A549 (cell line): ENCODE measurements around the gene MYH8. TPM values are rescaled to one million over a fixed set of nuclear protein-coding genes. Genes with fewer than 3 reads are reported as not detected.

Experiments
- ATAC-seq, 2 experiments: fragments of 200-7000 bp in 1 of 2; fragments of >200 bp in 1 of 2; cut with Nextera tagmentation in 1 of 2; cut with Tn5 transposase in 1 of 2; 3 replicates each; pipeline versions ENCODE4 v1.8.0 to v1.9.1; 2018 to 2020; ENCODE audit warnings: mild to moderate bottlenecking in 1 of 2, moderate library complexity in 1 of 2
- CTCF ChIA-PET: fragments of 300-600 bp; sonication (Branson Sonifier 250); formaldehyde crosslinking; extraction: SDS; loops from one replicate; lab custom pipeline; 2021; ENCODE audit warnings: antibody characterized with exemption, inconsistent platforms; lab: Yijun Ruan, JAX
- POLR2A ChIA-PET: fragments of 350-600 bp; formaldehyde crosslinking; extraction: SDS; loops from one replicate; lab custom pipeline; 2021; ENCODE audit warnings: antibody characterized with exemption, inconsistent platforms; lab: Yijun Ruan, JAX
- DNase-seq, 2 experiments: peaks; one replicate each; pipeline versions ENCODE4 v3.0.0 to v3.0.0-alpha.2; 2011 to 2016; ENCODE audit warnings: low read depth in 1 of 2, low spot score in 1 of 2
- FAIRE-seq: peaks from 2 replicates; lab custom pipeline; 2011; peaks lifted over from hg19 to GRCh38; lab: Jason Lieb, UNC
- H3K27ac ChIP-seq, 2 experiments: fragments of >200 bp; sonication (Bioruptor Twin); formaldehyde crosslinking; 3 replicates each; pipeline ENCODE4 v1.5.1; 2016 to 2017
- H3K4me1 ChIP-seq: fragments of >200 bp; sonication (Bioruptor Twin); formaldehyde crosslinking; 3 replicates; pipeline ENCODE4 v1.6.1; 2016
- H3K4me2 ChIP-seq: fragments of >200 bp; sonication (Bioruptor Twin); formaldehyde crosslinking; 3 replicates; pipeline ENCODE4 v1.6.1; 2016
- H3K4me3 ChIP-seq: fragments of >200 bp; sonication (Bioruptor Twin); formaldehyde crosslinking; 3 replicates; pipeline ENCODE4 v1.5.1; 2016
- H3K9me3 ChIP-seq: fragments of >200 bp; sonication (Bioruptor Twin); formaldehyde crosslinking; 3 replicates; pipeline ENCODE4 v1.6.1; 2016
- ATOH8 ChIP-seq: fragments of 250-450 bp; sonication (Bioruptor Pico); IDR thresholded peaks from 2 replicates; pipeline ENCODE4 v1.5.0; 2020; ENCODE audit warnings: low read depth, mild to moderate bottlenecking, moderate library complexity
- CBX2 ChIP-seq: fragments of 200-600 bp; sonication (generic); IDR thresholded peaks from 2 replicates; pipeline ENCODE4 v1.6.1; 2016; ENCODE audit warnings: low read depth, mild to moderate bottlenecking, borderline replicate concordance
- CTCF ChIP-seq: fragments of >200 bp; sonication (Bioruptor Twin); formaldehyde crosslinking; IDR thresholded peaks from 3 replicates; pipeline ENCODE4 v1.5.1; 2016
- EHMT2 ChIP-seq: fragments of 200-600 bp; sonication (generic); IDR thresholded peaks from 2 replicates; pipeline ENCODE4 v1.6.1; 2016; ENCODE audit warnings: antibody characterized with exemption, low read depth, mild to moderate bottlenecking, moderate library complexity
- EP300 ChIP-seq, 2 experiments: fragments of >200 bp; sonication (Bioruptor Twin); formaldehyde crosslinking; IDR thresholded peaks; 2 replicates in 1 of 2; 3 replicates in 1 of 2; pipeline ENCODE4 v1.6.1; 2016 to 2017
- ESRRA ChIP-seq: fragments of 150-350 bp; IDR thresholded peaks from 2 replicates; pipeline ENCODE4 v1.6.1; 2014; ENCODE audit warnings: mild to moderate bottlenecking, low read length, borderline replicate concordance
- FOSL2 ChIP-seq, 2 experiments: fragments of 450-650 bp in 1 of 2; fragments of >200 bp in 1 of 2; sonication (Bioruptor Twin) in 1 of 2; formaldehyde crosslinking; IDR thresholded peaks; 2 replicates each; pipeline versions ENCODE4 v1.5.0 to v1.6.1; 2016 to 2020; ENCODE audit warnings: mild to moderate bottlenecking in 1 of 2, moderate library complexity in 1 of 2
- HDAC2 ChIP-seq: fragments of 200-600 bp; sonication (generic); IDR thresholded peaks from 2 replicates; pipeline ENCODE4 v1.6.1; 2016
- HMGXB4 ChIP-seq: fragments of 250-450 bp; sonication (Bioruptor Pico); IDR thresholded peaks from 2 replicates; pipeline ENCODE4 v1.5.0; 2021; ENCODE audit warnings: mild to moderate bottlenecking, moderate library complexity, borderline replicate concordance
- JUN ChIP-seq, 2 experiments: fragments of >200 bp; sonication (Bioruptor Twin); formaldehyde crosslinking; IDR thresholded peaks; 2 replicates in 1 of 2; 3 replicates in 1 of 2; pipeline ENCODE4 v1.6.1; 2016 to 2017
- NR3C1 ChIP-seq: fragments of >200 bp; sonication (Bioruptor Twin); formaldehyde crosslinking; IDR thresholded peaks from 3 replicates; pipeline ENCODE4 v1.6.1; 2017
- PHF8 ChIP-seq: fragments of 200-600 bp; sonication (generic); IDR thresholded peaks from 2 replicates; pipeline ENCODE4 v1.6.1; 2016; ENCODE audit warnings: low read depth, mild to moderate bottlenecking, antibody characterized with exemption, moderate library complexity, borderline replicate concordance
- RFX5 ChIP-seq: fragments of 450-650 bp; IDR thresholded peaks from 2 replicates; pipeline ENCODE4 v1.7.1; 2014; ENCODE audit warnings: antibody characterized with exemption, mild to moderate bottlenecking, moderate library complexity
- WGBS: methylation state at CpG from one replicate; pipeline ENCODE4 v1.1.6; 2017; ENCODE audit errors: missing lambda C conversion rate; 5-methylcytosine and 5-hydroxymethylcytosine counted together
- polyA plus RNA-seq, 4 experiments: library from polyadenylated mRNA; depleted of rRNA in 3 of 4; stranded (reverse); fragments of >200 nt; fragmentation: RNase III in 1 of 4; extraction: RNeasy Plus Mini Kit Qiagen cat#74134 plus additional on column Dnase treatment in 1 of 4; gene quantifications; 2 replicates in 3 of 4; 3 replicates in 1 of 4; pipeline ENCODE4 v1.2.3, GENCODE V29; 2011 to 2017
- TF ChIP-seq, protein P1 (sequence below): fragments of >200 bp; sonication (Bioruptor Twin); formaldehyde crosslinking; IDR thresholded peaks from 3 replicates; pipeline ENCODE4 v1.6.1; 2016
- TF ChIP-seq, protein P2 (sequence below): fragments of >200 bp; sonication (Bioruptor Twin); formaldehyde crosslinking; IDR thresholded peaks from 2 replicates; pipeline ENCODE4 v1.6.1; 2016
- TF ChIP-seq, protein P3 (sequence below): fragments of 450-650 bp; IDR thresholded peaks from 2 replicates; pipeline ENCODE4 v1.6.1; 2014; ENCODE audit warnings: antibody characterized with exemption
- TF ChIP-seq, protein P4 (sequence below): fragments of 150-350 bp; IDR thresholded peaks from 2 replicates; pipeline ENCODE4 v1.6.1; 2014; ENCODE audit warnings: low read depth, mild to moderate bottlenecking, low read length
- TF ChIP-seq, protein P5 (sequence below): fragments of 200-600 bp; sonication (generic); IDR thresholded peaks from 2 replicates; pipeline ENCODE4 v1.6.1; 2016; ENCODE audit warnings: antibody characterized with exemption, mild to moderate bottlenecking, moderate library complexity

Gene MYH8
- polyA plus RNA-seq, 2 of the 4 experiments (the other 2 are of a cell fraction), result not detected

DNA sequence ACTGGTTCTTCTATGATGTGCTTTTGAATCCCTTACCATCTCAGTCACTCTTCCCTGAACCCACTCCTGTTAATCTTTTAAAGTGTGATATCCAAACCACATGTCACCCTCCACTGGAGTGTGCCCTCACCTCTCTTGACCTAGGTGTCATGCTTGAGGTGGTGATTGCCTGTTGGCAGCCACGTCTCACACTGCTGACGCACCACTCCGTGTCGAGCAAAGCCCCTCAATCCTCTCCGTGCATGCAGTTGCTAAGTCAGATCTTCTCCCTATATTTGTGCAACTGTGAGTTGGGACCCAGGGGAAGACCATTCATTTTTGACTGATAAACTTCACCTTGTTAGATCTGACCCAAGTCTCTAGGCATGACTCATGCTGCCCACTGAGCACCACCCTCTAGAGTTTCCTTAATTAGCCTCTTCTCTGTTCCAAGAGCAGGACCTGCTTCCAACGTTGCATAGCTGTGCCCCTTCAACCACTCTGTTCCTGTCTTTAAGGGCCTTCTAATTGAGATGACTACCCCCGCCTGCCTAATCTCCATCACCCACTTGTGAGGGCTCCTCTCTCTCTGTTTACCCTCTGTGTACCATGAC lies 51.6 kb downstream of the MYH8 start:
- no peak for FAIRE-seq
- ChIA-PET CTCF (interaction anchor here (1.5 to 1.8 kb wide), 2 partner anchors 248 kb away, joined by 6 to 9 read pairs; no protein-coding TSS in a partner anchor), POLR2A (no interaction called here)
- Histone ChIP-seq H3K4me2 (no peak overlapping the region), H3K9me3 (no peaks in the 10 kb centered on the region), H3K27ac (no peak overlapping the region), H3K4me3 (no peak overlapping the region), H3K4me1 (no peaks in the 10 kb centered on the region)
- TF ChIP-seq NR3C1 (no peak), FOSL2 (IDR thresholded peaks at IDR 0.05) (no peak), FOSL2 (CRISPR knock-in tag; IDR thresholded peaks at IDR 0.05) (no peak), RFX5 (no peak), JUN (IDR thresholded peaks at IDR 0.05) (no peak), ATOH8 (CRISPR knock-in tag) (no peak), CBX2 (no peak), CTCF (no peak), HDAC2 (no peak), HMGXB4 (CRISPR knock-in tag) (no peak), EHMT2 (no peak), ESRRA (no peak), EP300 (IDR thresholded peaks at IDR 0.05) (no peak), PHF8 (no peak)
- TF ChIP-seq, protein P1, sequence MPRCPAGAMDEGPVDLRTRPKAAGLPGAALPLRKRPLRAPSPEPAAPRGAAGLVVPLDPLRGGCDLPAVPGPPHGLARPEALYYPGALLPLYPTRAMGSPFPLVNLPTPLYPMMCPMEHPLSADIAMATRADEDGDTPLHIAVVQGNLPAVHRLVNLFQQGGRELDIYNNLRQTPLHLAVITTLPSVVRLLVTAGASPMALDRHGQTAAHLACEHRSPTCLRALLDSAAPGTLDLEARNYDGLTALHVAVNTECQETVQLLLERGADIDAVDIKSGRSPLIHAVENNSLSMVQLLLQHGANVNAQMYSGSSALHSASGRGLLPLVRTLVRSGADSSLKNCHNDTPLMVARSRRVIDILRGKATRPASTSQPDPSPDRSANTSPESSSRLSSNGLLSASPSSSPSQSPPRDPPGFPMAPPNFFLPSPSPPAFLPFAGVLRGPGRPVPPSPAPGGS, result no peak
- TF ChIP-seq, protein P2, sequence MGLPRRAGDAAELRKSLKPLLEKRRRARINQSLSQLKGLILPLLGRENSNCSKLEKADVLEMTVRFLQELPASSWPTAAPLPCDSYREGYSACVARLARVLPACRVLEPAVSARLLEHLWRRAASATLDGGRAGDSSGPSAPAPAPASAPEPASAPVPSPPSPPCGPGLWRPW, result no peak
- TF ChIP-seq, protein P3, sequence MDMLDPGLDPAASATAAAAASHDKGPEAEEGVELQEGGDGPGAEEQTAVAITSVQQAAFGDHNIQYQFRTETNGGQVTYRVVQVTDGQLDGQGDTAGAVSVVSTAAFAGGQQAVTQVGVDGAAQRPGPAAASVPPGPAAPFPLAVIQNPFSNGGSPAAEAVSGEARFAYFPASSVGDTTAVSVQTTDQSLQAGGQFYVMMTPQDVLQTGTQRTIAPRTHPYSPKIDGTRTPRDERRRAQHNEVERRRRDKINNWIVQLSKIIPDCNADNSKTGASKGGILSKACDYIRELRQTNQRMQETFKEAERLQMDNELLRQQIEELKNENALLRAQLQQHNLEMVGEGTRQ, result no peak
- TF ChIP-seq, protein P4, sequence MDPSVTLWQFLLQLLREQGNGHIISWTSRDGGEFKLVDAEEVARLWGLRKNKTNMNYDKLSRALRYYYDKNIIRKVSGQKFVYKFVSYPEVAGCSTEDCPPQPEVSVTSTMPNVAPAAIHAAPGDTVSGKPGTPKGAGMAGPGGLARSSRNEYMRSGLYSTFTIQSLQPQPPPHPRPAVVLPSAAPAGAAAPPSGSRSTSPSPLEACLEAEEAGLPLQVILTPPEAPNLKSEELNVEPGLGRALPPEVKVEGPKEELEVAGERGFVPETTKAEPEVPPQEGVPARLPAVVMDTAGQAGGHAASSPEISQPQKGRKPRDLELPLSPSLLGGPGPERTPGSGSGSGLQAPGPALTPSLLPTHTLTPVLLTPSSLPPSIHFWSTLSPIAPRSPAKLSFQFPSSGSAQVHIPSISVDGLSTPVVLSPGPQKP, result no peak
- TF ChIP-seq, protein P5, sequence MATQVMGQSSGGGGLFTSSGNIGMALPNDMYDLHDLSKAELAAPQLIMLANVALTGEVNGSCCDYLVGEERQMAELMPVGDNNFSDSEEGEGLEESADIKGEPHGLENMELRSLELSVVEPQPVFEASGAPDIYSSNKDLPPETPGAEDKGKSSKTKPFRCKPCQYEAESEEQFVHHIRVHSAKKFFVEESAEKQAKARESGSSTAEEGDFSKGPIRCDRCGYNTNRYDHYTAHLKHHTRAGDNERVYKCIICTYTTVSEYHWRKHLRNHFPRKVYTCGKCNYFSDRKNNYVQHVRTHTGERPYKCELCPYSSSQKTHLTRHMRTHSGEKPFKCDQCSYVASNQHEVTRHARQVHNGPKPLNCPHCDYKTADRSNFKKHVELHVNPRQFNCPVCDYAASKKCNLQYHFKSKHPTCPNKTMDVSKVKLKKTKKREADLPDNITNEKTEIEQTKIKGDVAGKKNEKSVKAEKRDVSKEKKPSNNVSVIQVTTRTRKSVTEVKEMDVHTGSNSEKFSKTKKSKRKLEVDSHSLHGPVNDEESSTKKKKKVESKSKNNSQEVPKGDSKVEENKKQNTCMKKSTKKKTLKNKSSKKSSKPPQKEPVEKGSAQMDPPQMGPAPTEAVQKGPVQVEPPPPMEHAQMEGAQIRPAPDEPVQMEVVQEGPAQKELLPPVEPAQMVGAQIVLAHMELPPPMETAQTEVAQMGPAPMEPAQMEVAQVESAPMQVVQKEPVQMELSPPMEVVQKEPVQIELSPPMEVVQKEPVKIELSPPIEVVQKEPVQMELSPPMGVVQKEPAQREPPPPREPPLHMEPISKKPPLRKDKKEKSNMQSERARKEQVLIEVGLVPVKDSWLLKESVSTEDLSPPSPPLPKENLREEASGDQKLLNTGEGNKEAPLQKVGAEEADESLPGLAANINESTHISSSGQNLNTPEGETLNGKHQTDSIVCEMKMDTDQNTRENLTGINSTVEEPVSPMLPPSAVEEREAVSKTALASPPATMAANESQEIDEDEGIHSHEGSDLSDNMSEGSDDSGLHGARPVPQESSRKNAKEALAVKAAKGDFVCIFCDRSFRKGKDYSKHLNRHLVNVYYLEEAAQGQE, result no peak
- ATAC-seq, result no peak
- 27% methylated on average over 7 of the region's 7 CpGs for WGBS
- no peak for DNase-seq
